Endothelial cell of umbilical vein (primary cell): Measurements from ENCODE around the gene ENOPH1. TPM values are rescaled to one million over a fixed set of nuclear protein-coding genes. Genes with fewer than 3 reads are reported as not detected.

Experiments
- BruUV-seq: library from RNA; stranded (reverse); fragments of 400-500 nt; replicated peaks from 2 replicates; lab custom pipeline; 2021; lab: Mats Ljungman, UMichigan
- CTCF ChIA-PET: fragments of 300-600, 350-600 bp; sonication (Branson Sonifier 250); formaldehyde crosslinking; loops from one replicate; lab custom pipeline; 2021; ENCODE audit warnings: antibody characterized with exemption, inconsistent platforms; lab: Charles Lee
- POLR2A ChIA-PET: fragments of 300-600, 350-600 bp; sonication (Branson Sonifier 250); formaldehyde crosslinking; loops from one replicate; lab custom pipeline; 2021; ENCODE audit warnings: antibody characterized with exemption, inconsistent platforms; lab: Charles Lee
- DNase-seq: peaks from one replicate; pipeline ENCODE4 v3.0.0-alpha.2; 2011; ENCODE audit warnings: low read depth, low spot score
- FAIRE-seq: peaks from 2 replicates; lab custom pipeline; 2011; peaks lifted over from hg19 to GRCh38; lab: Jason Lieb, UNC
- H2AFZ ChIP-seq: 2 replicates; pipeline ENCODE4 v1.6.0; 2012; ENCODE audit warnings: low read depth, low read length, control low read depth, inconsistent platforms
- H3K27ac ChIP-seq: 2 replicates; pipeline ENCODE4 v1.5.1; 2011; ENCODE audit warnings: low read depth, mild to moderate bottlenecking, control low read depth, low read length, moderate library complexity; ENCODE audit not compliant: insufficient read depth
- H3K27me3 ChIP-seq, 2 experiments: 2 replicates each; pipeline versions ENCODE4 v1.6.0 to v1.6.1; 2011; ENCODE audit warnings: low read length in 2 of 2, mixed read lengths in 1 of 2; ENCODE audit not compliant: control insufficient read depth in 2 of 2, insufficient read depth in 2 of 2
- H3K36me3 ChIP-seq, 2 experiments: 2 replicates in 1 of 2; 3 replicates in 1 of 2; pipeline ENCODE4 v1.5.1; 2011; ENCODE audit warnings: low read length in 2 of 2, mild to moderate bottlenecking in 1 of 2, moderate library complexity in 1 of 2; ENCODE audit not compliant: control insufficient read depth in 2 of 2, insufficient read depth in 2 of 2; ENCODE audit errors: extremely low read depth in 1 of 2
- H3K4me1 ChIP-seq: 3 replicates; pipeline ENCODE4 v1.5.1; 2011; ENCODE audit warnings: mild to moderate bottlenecking, low read length; ENCODE audit not compliant: control insufficient read depth, insufficient read depth; ENCODE audit errors: extremely low read depth
- H3K4me2 ChIP-seq: 2 replicates; pipeline ENCODE4 v1.6.1; 2011; ENCODE audit warnings: low read length, control low read depth, mixed read lengths; ENCODE audit not compliant: insufficient read depth
- H3K4me3 ChIP-seq, 3 experiments: fragments of 200-600 bp in 1 of 3; sonication (generic), shearing (Covaris generic) in 1 of 3; replicated peaks in 1 of 3; 2 replicates each; pipeline ENCODE4 v1.5.1; 2011 to 2016; ENCODE audit warnings: control low read depth in 3 of 3, low read length in 3 of 3, mild to moderate bottlenecking in 2 of 3, inconsistent platforms in 1 of 3, low read depth in 1 of 3, moderate library complexity in 1 of 3; ENCODE audit not compliant: insufficient read depth in 1 of 3
- H3K79me2 ChIP-seq: 2 replicates; pipeline ENCODE4 v1.6.0; 2012; ENCODE audit warnings: low read length, inconsistent platforms; ENCODE audit not compliant: control insufficient read depth, insufficient read depth
- H3K9ac ChIP-seq: replicated peaks from 2 replicates; pipeline ENCODE3; 2011; ENCODE audit warnings: low read length, control low read depth; ENCODE audit not compliant: insufficient read depth; ENCODE audit errors: extremely low read depth
- H3K9me1 ChIP-seq: replicated peaks from 3 replicates; pipeline ENCODE4 v1.6.0; 2011; ENCODE audit warnings: mild to moderate bottlenecking, low read length; ENCODE audit not compliant: control insufficient read depth, insufficient read depth; ENCODE audit errors: extremely low read depth
- H3K9me3 ChIP-seq: replicated peaks from 2 replicates; pipeline ENCODE4 v1.5.1; 2012; ENCODE audit warnings: low read length, inconsistent platforms; ENCODE audit not compliant: control insufficient read depth, insufficient read depth
- H4K20me1 ChIP-seq: replicated peaks from 2 replicates; pipeline ENCODE3; 2011; ENCODE audit warnings: mild to moderate bottlenecking, low read length; ENCODE audit not compliant: control insufficient read depth, insufficient read depth; ENCODE audit errors: extremely low read depth
- CTCF ChIP-seq, 2 donors: IDR thresholded peaks; 1 replicate in 1 of 2; 2 replicates in 1 of 2; pipeline ENCODE4 v1.5.1; 2011; ENCODE audit warnings: low read length in 2 of 2, mild to moderate bottlenecking in 2 of 2, moderate library complexity in 2 of 2, control low read depth in 1 of 2, inconsistent platforms in 1 of 2, low read depth in 1 of 2; ENCODE audit not compliant: insufficient read depth in 1 of 2; ENCODE audit errors: extremely low read depth in 1 of 2
- EZH2 ChIP-seq: IDR thresholded peaks from 2 replicates; pipeline ENCODE4 v1.6.1; 2012; ENCODE audit warnings: borderline replicate concordance, low read depth, mild to moderate bottlenecking, moderate library complexity, low read length, inconsistent platforms; ENCODE audit not compliant: severe bottlenecking
- FOS ChIP-seq: IDR thresholded peaks from 2 replicates; pipeline ENCODE4 v1.6.1; 2011; ENCODE audit warnings: mild to moderate bottlenecking, low read length, moderate library complexity, borderline replicate concordance; ENCODE audit not compliant: insufficient read depth
- GATA2 ChIP-seq: IDR thresholded peaks from 2 replicates; pipeline ENCODE4 v1.7.0; 2011; ENCODE audit warnings: low read depth, mild to moderate bottlenecking, moderate library complexity, mixed read lengths, low read length; ENCODE audit not compliant: insufficient read length, insufficient read depth
- JUN ChIP-seq: IDR thresholded peaks from 2 replicates; pipeline ENCODE4 v1.6.1; 2011; ENCODE audit warnings: borderline replicate concordance, low read depth; ENCODE audit not compliant: insufficient read length, insufficient read depth
- MAX ChIP-seq: IDR thresholded peaks from 2 replicates; pipeline ENCODE4 v1.6.1; 2011; ENCODE audit not compliant: insufficient read depth, insufficient read length
- MYC ChIP-seq: IDR thresholded peaks from one replicate; pipeline ENCODE4 v1.6.1; 2011; ENCODE audit warnings: mild to moderate bottlenecking, low read depth, low read length
- POLR2A ChIP-seq: IDR thresholded peaks from 2 replicates; pipeline ENCODE4 v1.6.1; 2012; ENCODE audit warnings: low read depth, mild to moderate bottlenecking, control low read depth, low read length
- POLR2AphosphoS5 ChIP-seq: IDR thresholded peaks from 2 replicates; pipeline ENCODE4 v1.6.1; 2012; ENCODE audit warnings: low read depth, mild to moderate bottlenecking, control low read depth, low read length, moderate library complexity; ENCODE audit not compliant: insufficient read depth
- dilution Hi-C: fragments of 300-500 bp; cut with MboI; formaldehyde crosslinking; loops from one replicate; pipeline ENCODE4 v1.15.0; 2019; ENCODE audit warnings: low sequenced_read_pairs; ENCODE audit not compliant: extremely low pct_ligation_motif_present
- intact Hi-C: fragments of 100-400 bp; cut with micrococcal nuclease; formaldehyde crosslinking; loops from one replicate; pipeline ENCODE4 v1.10.0; 2022
- polyA plus RNA-seq, 4 experiments: library from polyadenylated mRNA; depleted of rRNA in 3 of 4; stranded (reverse) in 3 of 4; unstranded in 1 of 4; fragments of >200 nt; gene quantifications; 2 replicates each; pipeline versions ENCODE4 v1.2.1 to v1.2.3, GENCODE V29; 2011 to 2012; ENCODE audit warnings: missing spikeins in 1 of 4
- total RNA-seq: library from RNA; stranded (reverse); gene quantifications from 2 replicates; pipeline ENCODE4 v1.2.3, GENCODE V29; 2021

ENOPH1 gene
- total and polyA plus RNA-seq, 2 donors (not counting 3 experiments of a cell fraction or from before 2014, with no cell fraction given) = 11.1 to 35.0 TPM

- TF ChIP-seq POLR2AphosphoS5 = no peak
- no peak for TF ChIP-seq GATA2
- TF ChIP-seq MAX = no peak
- no peak for TF ChIP-seq JUN
- TF ChIP-seq POLR2A = no peak
- TF ChIP-seq MYC = no peak
- no peak for TF ChIP-seq CTCF (IDR thresholded peaks at IDR 0.05; ENCODE audit: extremely low read depth in 1 of 2, insufficient read depth in 1 of 2, low read depth in 1 of 2, low read length in 2 of 2)
- TF ChIP-seq EZH2 = no peak
- TF ChIP-seq FOS = no peak
- Histone ChIP-seq H3K9me1 (no peaks in the 10 kb centered on the region), H3K27ac (no peak overlapping the region), H3K27me3 (no peaks in the 10 kb centered on the region), H3K4me2 (no peak overlapping the region), H3K36me3 (no peaks in the 10 kb centered on the region), H3K9ac (no peak overlapping the region), H4K20me1 (no peaks in the 10 kb centered on the region), H3K79me2 (no peaks in the 10 kb centered on the region), H3K4me3 (no peak overlapping the region), H3K9me3 (no peaks in the 10 kb centered on the region), H3K4me1 (no peaks in the 10 kb centered on the region), H2AFZ (no peak overlapping the region)
- dilution Hi-C loops (no loop called here), intact Hi-C loops (no loop called here)
- FAIRE-seq (no peak), DNase-seq (no peak)
- ChIA-PET POLR2A (no interaction called here), CTCF (interaction anchor here (1.4 to 2.2 kb wide), 2 partner anchors 11 to 238 kb away, joined by 10 read pairs; no protein-coding TSS in a partner anchor)
- BruUV-seq = no TSS peak
These were observed 70.7 kb downstream of the ENOPH1 start for GRCh38 chr4:82501154-82501442.
